ENCODE results near the gene FEM1C.

DNA sequence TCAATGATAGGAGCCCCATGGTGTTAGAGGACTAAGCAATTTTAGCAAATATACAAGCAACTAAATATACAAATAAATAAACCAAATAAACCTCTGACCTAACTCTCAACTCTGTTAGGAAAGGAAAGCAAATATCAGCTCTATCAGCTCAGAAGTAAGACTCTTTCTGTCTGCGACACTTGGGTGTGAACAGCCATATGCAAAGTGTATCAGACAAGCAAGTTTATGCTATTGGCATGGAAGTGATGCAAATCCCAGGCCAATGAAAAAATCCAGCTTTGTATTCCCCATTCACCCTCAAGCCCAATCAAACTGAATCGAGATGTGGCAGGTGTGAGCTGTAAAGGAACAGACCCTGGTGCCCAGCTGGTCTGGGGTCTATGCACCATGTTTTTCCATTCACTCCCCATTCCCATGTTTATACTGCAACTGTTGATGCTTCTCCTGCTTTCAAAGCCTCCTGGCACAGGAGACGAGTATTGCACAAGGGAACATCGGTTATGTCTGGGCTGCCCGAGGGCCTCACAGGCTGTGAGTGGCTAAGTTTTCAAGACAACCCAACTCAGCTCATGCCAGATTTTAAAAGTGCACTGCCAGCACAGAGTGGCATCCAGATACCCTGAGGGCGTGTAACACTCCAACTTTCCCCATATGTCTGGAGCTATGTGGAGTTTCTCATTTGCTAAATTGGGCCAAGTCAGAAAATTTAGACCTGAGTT lies 73.1 kb downstream of the FEM1C start:
- no peak for TF ChIP-seq POLR2A (IDR thresholded peaks at IDR 0.05)
- TF ChIP-seq, protein P1, sequence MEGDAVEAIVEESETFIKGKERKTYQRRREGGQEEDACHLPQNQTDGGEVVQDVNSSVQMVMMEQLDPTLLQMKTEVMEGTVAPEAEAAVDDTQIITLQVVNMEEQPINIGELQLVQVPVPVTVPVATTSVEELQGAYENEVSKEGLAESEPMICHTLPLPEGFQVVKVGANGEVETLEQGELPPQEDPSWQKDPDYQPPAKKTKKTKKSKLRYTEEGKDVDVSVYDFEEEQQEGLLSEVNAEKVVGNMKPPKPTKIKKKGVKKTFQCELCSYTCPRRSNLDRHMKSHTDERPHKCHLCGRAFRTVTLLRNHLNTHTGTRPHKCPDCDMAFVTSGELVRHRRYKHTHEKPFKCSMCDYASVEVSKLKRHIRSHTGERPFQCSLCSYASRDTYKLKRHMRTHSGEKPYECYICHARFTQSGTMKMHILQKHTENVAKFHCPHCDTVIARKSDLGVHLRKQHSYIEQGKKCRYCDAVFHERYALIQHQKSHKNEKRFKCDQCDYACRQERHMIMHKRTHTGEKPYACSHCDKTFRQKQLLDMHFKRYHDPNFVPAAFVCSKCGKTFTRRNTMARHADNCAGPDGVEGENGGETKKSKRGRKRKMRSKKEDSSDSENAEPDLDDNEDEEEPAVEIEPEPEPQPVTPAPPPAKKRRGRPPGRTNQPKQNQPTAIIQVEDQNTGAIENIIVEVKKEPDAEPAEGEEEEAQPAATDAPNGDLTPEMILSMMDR (IDR thresholded peaks at IDR 0.05), result no peak

Measured in lower leg skin (tissue), 3 donors.